GM20000 (cell line): ENCODE results near the gene PLBD2.
"Not testable (repeated sequence)": the region's sequence is repeated elsewhere in the genome, so short reads cannot be mapped to it uniquely, and the experiment has no call there.

Experiments
- DNase-seq: peaks from one replicate; pipeline ENCODE4 v3.0.0; 2012; ENCODE audit warnings: low spot score
- CTCF ChIP-seq: IDR thresholded peaks from 2 replicates; pipeline ENCODE4 v1.5.1; 2012; ENCODE audit warnings: mild to moderate bottlenecking, control low read depth; ENCODE audit errors: extremely low read depth, missing control alignments

Gene PLBD2

GRCh38 chr12:113351089-113351488 lies 7.3 kb upstream of the PLBD2 start:
- no peak for DNase-seq
- TF ChIP-seq CTCF = no peak

- not testable (repeated sequence) for DNase-seq
Measured at GRCh38 chr12:113354192-113354591, 4.2 kb upstream of the PLBD2 start.

GRCh38 chr12:113359133-113359938 lies 949 bp downstream of the PLBD2 start:
- no peak for DNase-seq
- TF ChIP-seq CTCF = no peak

GRCh38 chr12:113359939-113360748 lies 1.8 kb downstream of the PLBD2 start:
- DNase-seq = no peak
- TF ChIP-seq CTCF = no peak

- TF ChIP-seq CTCF = no peak
- no peak for DNase-seq
Measured at GRCh38 chr12:113361574-113362370, 3.4 kb downstream of the PLBD2 start.

GRCh38 chr12:113364698-113365097 lies 6.3 kb downstream of the PLBD2 start:
- TF ChIP-seq CTCF = no peak

GRCh38 chr12:113365639-113366395 lies 7.4 kb downstream of the PLBD2 start:
- TF ChIP-seq CTCF = no peak

More at GRCh38 chr12:113364698-113365097, 6.3 kb downstream of the PLBD2 start:
- DNase-seq = no peak

More at GRCh38 chr12:113365639-113366395, 7.4 kb downstream of the PLBD2 start:
- no peak for DNase-seq
